CD14-positive monocyte (primary cell): Measurements from ENCODE around the gene MDGA2. TPM values are rescaled to one million over a fixed set of nuclear protein-coding genes. Genes with fewer than 3 reads are reported as not detected.

ENCODE experiments used
- DNase-seq, 3 donors: peaks; one replicate each; pipeline ENCODE4 v3.0.0-alpha.2; 2011 to 2022
- H2AFZ ChIP-seq: 2 replicates; pipeline ENCODE4 v1.6.0; 2012; ENCODE audit warnings: mild to moderate bottlenecking, low read depth, low read length, inconsistent platforms; ENCODE audit not compliant: insufficient read depth, poor library complexity, severe bottlenecking
- H3K27ac ChIP-seq, 2 donors: 1 replicate in 1 of 2; 2 replicates in 1 of 2; pipeline ENCODE4 v1.5.1; 2012 to 2013; ENCODE audit warnings: low read length in 2 of 2, control low read depth in 1 of 2, inconsistent platforms in 1 of 2, low read depth in 1 of 2, mild to moderate bottlenecking in 1 of 2
- H3K27me3 ChIP-seq, 2 donors: one replicate each; pipeline versions ENCODE4 v1.6.0 to v1.6.1; 2011 to 2013; ENCODE audit warnings: low read length in 2 of 2; ENCODE audit not compliant: control insufficient read depth in 2 of 2, insufficient read depth in 2 of 2
- H3K36me3 ChIP-seq, 2 donors: replicated peaks in 1 of 2; 1 replicate in 1 of 2; 2 replicates in 1 of 2; pipeline versions ENCODE4 v1.5.1 to v1.6.1; 2012 to 2013; ENCODE audit warnings: low read length in 2 of 2, control low read depth in 1 of 2, inconsistent platforms in 1 of 2, mild to moderate bottlenecking in 1 of 2; ENCODE audit not compliant: insufficient read depth in 2 of 2, control insufficient read depth in 1 of 2
- H3K4me1 ChIP-seq, 2 donors: 1 replicate in 1 of 2; 2 replicates in 1 of 2; pipeline versions ENCODE4 v1.5.1 to v1.6.1; 2012 to 2013; ENCODE audit warnings: low read length in 2 of 2, control low read depth in 1 of 2, inconsistent platforms in 1 of 2, mild to moderate bottlenecking in 1 of 2, moderate library complexity in 1 of 2; ENCODE audit not compliant: insufficient read depth in 2 of 2, control insufficient read depth in 1 of 2
- H3K4me2 ChIP-seq: replicated peaks from 2 replicates; pipeline ENCODE3; 2012; ENCODE audit warnings: low read length, moderate library complexity, mild to moderate bottlenecking; ENCODE audit not compliant: poor library complexity, severe bottlenecking; ENCODE audit errors: extremely low read depth
- H3K4me3 ChIP-seq, 3 experiments: fragments of 200-600 bp in 1 of 3; sonication (generic) in 1 of 3; replicated peaks in 1 of 3; 1 replicate in 2 of 3; 2 replicates in 1 of 3; pipeline ENCODE4 v1.5.1; 2011 to 2013; ENCODE audit warnings: low read length in 3 of 3, mild to moderate bottlenecking in 3 of 3, control low read depth in 2 of 3, low read depth in 2 of 3, inconsistent platforms in 1 of 3, moderate library complexity in 1 of 3
- H3K79me2 ChIP-seq: 2 replicates; pipeline ENCODE4 v1.6.0; 2012; ENCODE audit warnings: mild to moderate bottlenecking, control low read depth, inconsistent platforms, low read length, moderate library complexity; ENCODE audit not compliant: insufficient read depth
- H3K9ac ChIP-seq: 2 replicates; pipeline ENCODE4 v1.6.0; 2017; ENCODE audit warnings: low read length, mild to moderate bottlenecking; ENCODE audit not compliant: insufficient read depth, poor library complexity, severe bottlenecking
- H3K9me3 ChIP-seq, 2 donors: replicated peaks in 1 of 2; 1 replicate in 1 of 2; 2 replicates in 1 of 2; pipeline versions ENCODE4 v1.5.1 to v1.6.1; 2012 to 2013; ENCODE audit warnings: low read length in 2 of 2, control low read depth in 1 of 2; ENCODE audit not compliant: control insufficient read depth in 1 of 2, insufficient read depth in 1 of 2
- H4K20me1 ChIP-seq: 2 replicates; pipeline ENCODE4 v1.6.0; 2012; ENCODE audit warnings: mild to moderate bottlenecking, low read length, control low read depth, moderate library complexity; ENCODE audit not compliant: insufficient read depth
- H3K27ac Mint-ChIP-seq, 7 donors: one replicate each; pipeline ENCODE4 v1.8.0; 2020; ENCODE audit warnings: mild to moderate bottlenecking in 7 of 7, mixed read lengths in 7 of 7, moderate library complexity in 6 of 7, inconsistent platforms in 2 of 7
- H3K27me3 Mint-ChIP-seq, 3 donors: one replicate each; pipeline ENCODE4 v1.8.0; 2021 to 2022; ENCODE audit warnings: low read depth in 3 of 3, mild to moderate bottlenecking in 3 of 3, mixed read lengths in 3 of 3, moderate library complexity in 3 of 3, inconsistent platforms in 1 of 3
- H3K36me3 Mint-ChIP-seq, 2 donors: one replicate each; pipeline ENCODE4 v1.8.0; 2020; ENCODE audit warnings: mixed read lengths in 2 of 2, inconsistent platforms in 1 of 2, mild to moderate bottlenecking in 1 of 2
- H3K4me1 Mint-ChIP-seq: one replicate; pipeline ENCODE4 v1.8.0; 2020; ENCODE audit warnings: mild to moderate bottlenecking, mixed read lengths
- H3K4me3 Mint-ChIP-seq, 2 donors: one replicate each; pipeline ENCODE4 v1.8.0; 2020; ENCODE audit warnings: mild to moderate bottlenecking in 2 of 2, mixed read lengths in 2 of 2, moderate library complexity in 1 of 2
- H3K9me3 Mint-ChIP-seq, 7 donors: one replicate each; pipeline ENCODE4 v1.8.0; 2020 to 2022; ENCODE audit warnings: mixed read lengths in 7 of 7, mild to moderate bottlenecking in 6 of 7, moderate library complexity in 6 of 7, inconsistent platforms in 2 of 7
- WGBS: methylation state at CpG from one replicate; pipeline ENCODE4 v1.1.5; 2013; ENCODE audit warnings: missing lambda C conversion rate; ENCODE audit not compliant: insufficient coverage; 5-methylcytosine and 5-hydroxymethylcytosine counted together
- intact Hi-C, 2 donors: fragments of 100-400 bp; cut with micrococcal nuclease; formaldehyde crosslinking; loops; one replicate each; pipeline versions ENCODE4 v1.15.0 to v1.15.1; 2023
- polyA plus RNA-seq, 3 donors: library from polyadenylated mRNA; depleted of rRNA in 1 of 3; unstranded in 2 of 3; stranded (reverse) in 1 of 3; fragments of 300-500 nt in 2 of 3; fragments of >200 nt in 1 of 3; fragmentation: Illumina TruSeq in 2 of 3; gene quantifications; 1 replicate in 2 of 3; 2 replicates in 1 of 3; pipeline ENCODE4 v1.2.3, GENCODE V29; 2012 to 2021
- TF ChIP-seq, protein P1 (sequence below): fragments of 200-600 bp; IDR thresholded peaks from one replicate; pipeline ENCODE4 v1.8.0; 2022; ENCODE audit warnings: antibody characterized with exemption, mild to moderate bottlenecking

Gene MDGA2
- polyA plus RNA-seq, 3 donors: not detected

DNA sequence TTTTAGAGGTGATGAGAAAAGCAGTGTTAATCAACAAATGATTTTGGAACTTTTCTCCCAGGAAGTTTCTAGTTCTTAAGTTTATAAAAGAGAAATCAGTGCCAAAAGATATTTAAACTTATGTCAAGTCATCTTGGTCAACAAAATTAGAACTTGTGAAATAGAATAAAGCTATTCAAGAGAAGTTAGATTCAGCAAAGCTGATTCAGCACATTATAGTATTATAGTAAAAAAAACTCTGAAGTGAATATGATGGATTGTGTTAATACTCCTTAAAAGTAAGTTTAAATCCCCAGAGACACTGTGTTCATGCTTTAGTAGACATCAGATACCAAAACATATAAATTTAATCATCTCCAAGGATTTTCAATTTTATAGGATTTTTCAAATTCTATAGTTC lies 813.7 kb downstream of the MDGA2 start:
- no peak overlapping the region for H3K27ac Mint-ChIP-seq
- Histone ChIP-seq H3K27me3 (no peaks in the 10 kb centered on the region), H3K9me3 (no peaks in the 10 kb centered on the region), H3K4me1 (no peaks in the 10 kb centered on the region), H3K36me3 (no peaks in the 10 kb centered on the region), H3K4me3 (no peak overlapping the region), H3K27ac (no peak overlapping the region), H3K4me2 (no peak overlapping the region), H2AFZ (no peak overlapping the region), H3K9ac (no peak overlapping the region), H3K79me2 (no peaks in the 10 kb centered on the region), H4K20me1 (no peaks in the 10 kb centered on the region)
- no peaks in the 10 kb centered on the region for H3K4me1 Mint-ChIP-seq
- TF ChIP-seq, protein P1, sequence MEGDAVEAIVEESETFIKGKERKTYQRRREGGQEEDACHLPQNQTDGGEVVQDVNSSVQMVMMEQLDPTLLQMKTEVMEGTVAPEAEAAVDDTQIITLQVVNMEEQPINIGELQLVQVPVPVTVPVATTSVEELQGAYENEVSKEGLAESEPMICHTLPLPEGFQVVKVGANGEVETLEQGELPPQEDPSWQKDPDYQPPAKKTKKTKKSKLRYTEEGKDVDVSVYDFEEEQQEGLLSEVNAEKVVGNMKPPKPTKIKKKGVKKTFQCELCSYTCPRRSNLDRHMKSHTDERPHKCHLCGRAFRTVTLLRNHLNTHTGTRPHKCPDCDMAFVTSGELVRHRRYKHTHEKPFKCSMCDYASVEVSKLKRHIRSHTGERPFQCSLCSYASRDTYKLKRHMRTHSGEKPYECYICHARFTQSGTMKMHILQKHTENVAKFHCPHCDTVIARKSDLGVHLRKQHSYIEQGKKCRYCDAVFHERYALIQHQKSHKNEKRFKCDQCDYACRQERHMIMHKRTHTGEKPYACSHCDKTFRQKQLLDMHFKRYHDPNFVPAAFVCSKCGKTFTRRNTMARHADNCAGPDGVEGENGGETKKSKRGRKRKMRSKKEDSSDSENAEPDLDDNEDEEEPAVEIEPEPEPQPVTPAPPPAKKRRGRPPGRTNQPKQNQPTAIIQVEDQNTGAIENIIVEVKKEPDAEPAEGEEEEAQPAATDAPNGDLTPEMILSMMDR: no peak
- DNase-seq: no peak
- no peaks in the 10 kb centered on the region for H3K27me3 Mint-ChIP-seq
- no peak overlapping the region for H3K4me3 Mint-ChIP-seq
- intact Hi-C loops: no loop called here
- peaks cover 0 to 10% (median 2%) of the 10 kb centered on the region in 7 donors for H3K9me3 Mint-ChIP-seq
- H3K36me3 Mint-ChIP-seq: no peaks in the 10 kb centered on the region

DNA sequence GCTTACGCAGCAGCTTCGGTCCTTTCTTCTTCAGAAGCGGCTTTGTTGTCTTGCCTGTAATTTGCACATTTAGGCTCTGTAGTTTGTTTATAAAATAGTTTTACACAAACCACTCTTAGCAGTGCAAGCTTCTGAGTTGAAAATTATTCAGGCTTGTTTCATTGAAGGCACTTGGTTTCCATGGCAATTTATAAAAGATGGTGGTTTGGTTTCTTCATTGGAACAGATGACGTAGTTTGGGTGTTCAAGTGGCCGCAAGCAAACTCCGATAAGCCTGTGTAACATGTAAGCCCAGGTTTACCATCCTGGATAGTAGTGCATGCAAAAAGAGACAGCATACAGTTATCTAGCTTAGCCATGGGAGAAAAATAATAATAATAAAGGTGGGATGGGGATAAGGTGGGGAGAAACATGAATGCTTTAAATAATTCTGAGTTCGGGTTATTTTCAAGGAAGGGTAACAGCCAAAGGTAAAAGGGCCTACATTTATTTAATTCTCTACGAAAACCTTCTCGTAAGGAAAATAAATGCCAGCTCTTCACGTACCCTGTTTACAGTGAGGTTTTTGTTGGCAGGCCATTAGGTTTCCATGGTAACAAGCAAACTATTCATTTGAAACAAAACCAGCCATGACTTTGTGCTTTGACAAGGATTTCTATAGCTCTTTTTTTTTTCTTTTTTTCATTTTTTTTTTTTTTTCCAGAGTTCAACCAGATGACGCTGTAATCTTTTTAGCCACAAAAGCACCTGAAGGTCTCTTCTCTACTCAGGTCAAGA lies 834.3 kb downstream of the MDGA2 start:
- 87% methylated on average over 3 of the region's 11 CpGs for WGBS
- no peak for DNase-seq
- Histone ChIP-seq H2AFZ (no peak overlapping the region), H3K9ac (no peak overlapping the region), H3K4me1 (no peaks in the 10 kb centered on the region), H3K27ac (no peak overlapping the region), H3K4me3 (no peak overlapping the region), H3K9me3 (peaks cover 0 to 8% of the 10 kb centered on the region in 2 donors), H3K4me2 (no peak overlapping the region), H4K20me1 (no peaks in the 10 kb centered on the region), H3K79me2 (no peaks in the 10 kb centered on the region), H3K36me3 (no peaks in the 10 kb centered on the region), H3K27me3 (no peaks in the 10 kb centered on the region)
- Mint-ChIP-seq H3K4me3 (no peak overlapping the region), H3K36me3 (no peaks in the 10 kb centered on the region), H3K27me3 (peaks cover 0 to 5% (median 0%) of the 10 kb centered on the region in 3 donors), H3K9me3 (peaks cover 0 to 6% (median 1%) of the 10 kb centered on the region in 7 donors), H3K27ac (no peak overlapping the region), H3K4me1 (no peaks in the 10 kb centered on the region)
- TF ChIP-seq, protein P1: no peak
- intact Hi-C loops: no loop called here
